ENCODE data around the gene CFAP61.

The CFAP61 gene

GRCh38 chr20:20407891-20408805 is 355.8 kb downstream of the CFAP61 start (continued):
- TF ChIP-seq ZBTB44 (tag by site-specific recombination; IDR thresholded peaks at IDR 0.05) = peak; percentile 70; the same call in 1 of the 2 replicates
- TF ChIP-seq ZNF140 (tag by site-specific recombination; IDR thresholded peaks at IDR 0.05) = no peak
- TF ChIP-seq TCF7L2 (IDR thresholded peaks at IDR 0.05; ENCODE audit: borderline replicate concordance, low read depth, low read length) = no peak
- no peak for TF ChIP-seq BCL11B (tag by site-specific recombination; IDR thresholded peaks at IDR 0.05; ENCODE audit: low read depth)
- TF ChIP-seq ZNF670 (tag by site-specific recombination; IDR thresholded peaks at IDR 0.05; ENCODE audit: low read depth) = no peak
- TF ChIP-seq ZNF704 (tag by site-specific recombination; IDR thresholded peaks at IDR 0.05) = no peak
- TF ChIP-seq ZNF768 (tag by site-specific recombination; IDR thresholded peaks at IDR 0.05) = no peak
- TF ChIP-seq ZNF311 (tag by site-specific recombination; IDR thresholded peaks at IDR 0.05; ENCODE audit: borderline replicate concordance) = no peak
- TF ChIP-seq ZNF514 (tag by site-specific recombination; IDR thresholded peaks at IDR 0.05) = no peak
- TF ChIP-seq ZBTB21 (tag by site-specific recombination; IDR thresholded peaks at IDR 0.05) = peak; percentile 74
- TF ChIP-seq ZNF223 (tag by site-specific recombination; IDR thresholded peaks at IDR 0.05) = no peak
- TF ChIP-seq ZNF530 (tag by site-specific recombination; IDR thresholded peaks at IDR 0.05; ENCODE audit: low read depth) = no peak
- 0 out of 2 replicates have a peak, but pooled peaks have one; percentile 20 for TF ChIP-seq ZNF335 (tag by site-specific recombination; conservative IDR thresholded peaks at IDR 0.05)
- peak; percentile 84 for TF ChIP-seq ZNF10 (tag by site-specific recombination; IDR thresholded peaks at IDR 0.05)
- no peak for TF ChIP-seq ZNF830 (tag by site-specific recombination; IDR thresholded peaks at IDR 0.05; ENCODE audit: low read depth)
- 0 out of 2 replicates have a peak, but pooled peaks have one; percentile 35 for TF ChIP-seq ZNF366 (tag by site-specific recombination; conservative IDR thresholded peaks at IDR 0.05)
- TF ChIP-seq ZNF112 (tag by site-specific recombination; IDR thresholded peaks at IDR 0.05) = no peak
- TF ChIP-seq ZBTB20 (tag by site-specific recombination; IDR thresholded peaks at IDR 0.05) = no peak
- TF ChIP-seq ZBTB8A (tag by site-specific recombination; IDR thresholded peaks at IDR 0.05) = 0 out of 2 replicates have a peak, but pooled peaks have one; percentile 13
- no peak for TF ChIP-seq ZNF266 (tag by site-specific recombination; IDR thresholded peaks at IDR 0.05; ENCODE audit: low read depth)
- no peak for TF ChIP-seq REST (tag by site-specific recombination; IDR thresholded peaks at IDR 0.05)
- TF ChIP-seq KLF16 (tag by site-specific recombination; IDR thresholded peaks at IDR 0.05) = no peak
- no peak for TF ChIP-seq RBAK (tag by site-specific recombination; IDR thresholded peaks at IDR 0.05)
- no peak for TF ChIP-seq ZNF341 (tag by site-specific recombination; IDR thresholded peaks at IDR 0.05; ENCODE audit: low read depth)
- no peak for TF ChIP-seq ZNF518A (tag by site-specific recombination; conservative IDR thresholded peaks at IDR 0.05; ENCODE audit: low read depth)
